HepG2 (cell line): ENCODE measurements around the gene CCDC9B. TPM values are rescaled to one million over a fixed set of nuclear protein-coding genes. Genes with fewer than 3 reads are reported as not detected.

Source experiments
- ATAC-seq: fragments of 200-7000 bp; cut with Tn5 transposase; 3 replicates; pipeline ENCODE4 v1.9.1; 2020; ENCODE audit warnings: mild to moderate bottlenecking, moderate library complexity
- BruUV-seq: library from RNA; stranded (reverse); fragments of 400-500 nt; replicated peaks from 2 replicates; lab custom pipeline; 2021; lab: Mats Ljungman, UMichigan
- CTCF ChIA-PET: fragments of 300-600 bp; formaldehyde crosslinking; extraction: SDS; loops from one replicate; lab custom pipeline; 2021; ENCODE audit warnings: low total read pairs, inconsistent platforms, low intra/inter-chr PET ratio; lab: Yijun Ruan, JAX
- POLR2A ChIA-PET: fragments of 350-600 bp; sonication (Branson Sonifier 250); formaldehyde crosslinking; loops from one replicate; lab custom pipeline; 2020; ENCODE audit warnings: antibody characterized with exemption, inconsistent platforms; lab: Yijun Ruan, JAX
- DNase-seq: peaks from one replicate; pipeline ENCODE4 v3.0.0-alpha.2; 2015; ENCODE audit warnings: low spot score
- FAIRE-seq: peaks from 3 replicates; lab custom pipeline; 2011; peaks lifted over from hg19 to GRCh38; lab: Jason Lieb, UNC
- H2AFZ ChIP-seq: one replicate; pipeline ENCODE4 v1.6.1; 2011; ENCODE audit warnings: low read length, inconsistent platforms
- H3K27ac ChIP-seq: fragments of 300-600 bp; 3 replicates; pipeline ENCODE4 v1.8.0; 2011; ENCODE audit warnings: mixed run types, mild to moderate bottlenecking, mixed read lengths, low read length, inconsistent platforms; ENCODE audit not compliant: insufficient read depth; ENCODE audit errors: extremely low read length
- H3K27me3 ChIP-seq, 2 experiments: fragments of 200-600 bp in 1 of 2; 2 replicates in 1 of 2; 3 replicates in 1 of 2; pipeline versions ENCODE4 v1.6.0 to v1.8.0; 2011; ENCODE audit warnings: low read length in 2 of 2, mild to moderate bottlenecking in 2 of 2, moderate library complexity in 2 of 2, inconsistent platforms in 1 of 2; ENCODE audit not compliant: insufficient read depth in 2 of 2, control insufficient read depth in 1 of 2
- H3K36me3 ChIP-seq, 2 experiments: fragments of 200-600 bp in 1 of 2; replicated peaks in 1 of 2; 2 replicates in 1 of 2; 3 replicates in 1 of 2; pipeline versions ENCODE4 v1.5.1 to v1.8.0; 2011; ENCODE audit warnings: low read length in 2 of 2, inconsistent platforms in 1 of 2; ENCODE audit not compliant: insufficient read depth in 2 of 2, control insufficient read depth in 1 of 2
- H3K4me1 ChIP-seq: 2 replicates; pipeline ENCODE4 v1.5.1; 2012; ENCODE audit warnings: low read length, inconsistent platforms; ENCODE audit not compliant: insufficient read depth
- H3K4me2 ChIP-seq: 2 replicates; pipeline ENCODE4 v1.6.0; 2011; ENCODE audit warnings: low read depth, low read length, inconsistent platforms
- H3K4me3 ChIP-seq, 3 experiments: fragments of 200-600 bp in 1 of 3; sonication (generic), shearing (Covaris generic) in 1 of 3; replicated peaks in 1 of 3; 2 replicates each; pipeline ENCODE4 v1.5.1; 2011 to 2016; ENCODE audit warnings: low read length in 3 of 3, inconsistent platforms in 2 of 3, low read depth in 2 of 3, mild to moderate bottlenecking in 2 of 3, control low read depth in 1 of 3, mixed read lengths in 1 of 3; ENCODE audit not compliant: insufficient read depth in 1 of 3
- H3K79me2 ChIP-seq: one replicate; pipeline ENCODE4 v1.6.1; 2011; ENCODE audit warnings: low read length, inconsistent platforms; ENCODE audit not compliant: insufficient read depth
- H3K9ac ChIP-seq: 2 replicates; pipeline ENCODE4 v1.6.0; 2011; ENCODE audit warnings: mild to moderate bottlenecking, low read depth, low read length, inconsistent platforms; ENCODE audit not compliant: insufficient read depth
- H3K9me3 ChIP-seq: 2 replicates; pipeline ENCODE4 v1.5.1; 2012; ENCODE audit warnings: mild to moderate bottlenecking, low read length
- H4K20me1 ChIP-seq: 2 replicates; pipeline ENCODE4 v1.6.0; 2011; ENCODE audit warnings: inconsistent platforms, mild to moderate bottlenecking, low read length, moderate library complexity; ENCODE audit not compliant: insufficient read depth
- CREB1 ChIP-seq, 2 experiments: fragments of 450-650 bp in 1 of 2; IDR thresholded peaks; 2 replicates each; pipeline ENCODE4 v1.6.1; 2016 to 2017; ENCODE audit warnings: control low read depth in 1 of 2, mild to moderate bottlenecking in 1 of 2, missing compliant biosample characterization in 1 of 2, missing genetic modification characterization in 1 of 2
- E2F5 ChIP-seq: sonication (generic); formaldehyde crosslinking; conservative IDR thresholded peaks from 2 replicates; pipeline ENCODE4 v1.4.0; 2020; ENCODE audit warnings: missing genetic modification reagents
- GTF3A ChIP-seq: sonication (generic); formaldehyde crosslinking; conservative IDR thresholded peaks from 2 replicates; pipeline ENCODE4 v1.4.0; 2020; ENCODE audit warnings: mild to moderate bottlenecking, missing genetic modification reagents
- HMGXB3 ChIP-seq: sonication (generic); formaldehyde crosslinking; IDR thresholded peaks from 2 replicates; pipeline ENCODE4 v1.4.0; 2020; ENCODE audit warnings: missing genetic modification reagents, borderline replicate concordance
- KDM5A ChIP-seq: fragments of 200-600 bp; sonication (generic); IDR thresholded peaks from 2 replicates; pipeline ENCODE4 v1.7.0; 2018; ENCODE audit warnings: antibody characterized with exemption, mild to moderate bottlenecking, low read length, borderline replicate concordance
- RBFOX2 ChIP-seq: fragments of 200-400 bp; formaldehyde crosslinking; IDR thresholded peaks from 2 replicates; pipeline ENCODE4 v1.6.1; 2017; ENCODE audit warnings: low read depth, mild to moderate bottlenecking, low read length
- RNF2 ChIP-seq: fragments of 450-650 bp; conservative IDR thresholded peaks from 2 replicates; pipeline ENCODE4 v1.6.1; 2016; ENCODE audit warnings: low read depth
- TBX2 ChIP-seq: sonication (generic); formaldehyde crosslinking; IDR thresholded peaks from 2 replicates; pipeline ENCODE4 v1.5.0; 2020; ENCODE audit warnings: missing genetic modification reagents, mild to moderate bottlenecking, borderline replicate concordance
- ZBTB25 ChIP-seq: IDR thresholded peaks from 2 replicates; pipeline ENCODE4 v1.6.1; 2018; ENCODE audit warnings: missing genetic modification reagents
- ZNF280D ChIP-seq: sonication (generic); formaldehyde crosslinking; IDR thresholded peaks from 2 replicates; pipeline ENCODE4 v1.5.1; 2020; ENCODE audit warnings: mild to moderate bottlenecking, missing genetic modification reagents
- ZNF775 ChIP-seq: sonication (generic); formaldehyde crosslinking; IDR thresholded peaks from 2 replicates; pipeline ENCODE4 v1.4.0; 2020; ENCODE audit warnings: missing genetic modification reagents, mild to moderate bottlenecking, moderate library complexity, borderline replicate concordance
- ZNF883 ChIP-seq: sonication (generic); formaldehyde crosslinking; IDR thresholded peaks from 2 replicates; pipeline ENCODE4 v1.5.1; 2020; ENCODE audit warnings: mild to moderate bottlenecking, missing genetic modification reagents; ENCODE audit errors: not compliant biosample characterization
- WGBS: methylation state at CpG from one replicate; pipeline ENCODE4 v1.1.6; 2017; ENCODE audit warnings: low lambda C conversion rate; 5-methylcytosine and 5-hydroxymethylcytosine counted together
- in situ Hi-C: cut with HindIII; loops from 2 replicates; pipeline ENCODE4 v1.10.0; 2017; ENCODE audit warnings: low pct_unique_long_range_greater_than_20kb; ENCODE audit not compliant: extremely low pct_ligation_motif_present
- intact Hi-C: fragments of 100-400 bp; cut with micrococcal nuclease; formaldehyde crosslinking; loops from one replicate; pipeline ENCODE4 v1.10.0; 2022; ENCODE audit not compliant: unreplicated experiment
- polyA plus RNA-seq, 8 experiments: library from polyadenylated mRNA; depleted of rRNA in 3 of 8; stranded (reverse) in 7 of 8; unstranded in 1 of 8; fragments of >200 nt; fragmentation: Illumina TruSeq in 4 of 8; extraction: Trizol in 4 of 8; gene quantifications; 2 replicates each; pipeline versions ENCODE4 v1.2.1 to v1.2.3, GENCODE V29; 2011 to 2016; ENCODE audit warnings: low read depth in 4 of 8, missing spikeins in 1 of 8, mixed read lengths in 1 of 8; ENCODE audit not compliant: insufficient read depth in 1 of 8
- total RNA-seq, 5 experiments: library from RNA; depleted of rRNA; stranded (reverse); fragments of >200 nt; fragmentation: Illumina TruSeq; extraction: Trizol; gene quantifications; 2 replicates each; pipeline ENCODE4 v1.2.3, GENCODE V29; 2016; ENCODE audit warnings: low read depth in 1 of 5

The CCDC9B gene
- total and polyA plus RNA-seq, 2 of the 13 experiments (the other 11 are each of a cell fraction or from before 2014, with no cell fraction given) = 0.98 to 1.6 TPM

- Histone ChIP-seq H3K4me2 (no peak overlapping the region), H3K9ac (no peak overlapping the region), H4K20me1 (no peaks in the 10 kb centered on the region), H3K4me3 (no peak overlapping the region), H3K36me3 (no peaks in the 10 kb centered on the region), H3K27me3 (peaks cover 24 to 97% of the 10 kb centered on the region in 2 experiments), H3K4me1 (peaks cover 10% of the 10 kb centered on the region; the same call in 1 of the 2 replicates), H3K9me3 (no peaks in the 10 kb centered on the region), H3K79me2 (no peaks in the 10 kb centered on the region), H2AFZ (no peak overlapping the region), H3K27ac (no peak overlapping the region)
- DNase-seq (no peak), ATAC-seq (no peak), FAIRE-seq (no peak)
- 24% methylated on average over 9 of the region's 20 CpGs for WGBS
- intact Hi-C loops = no loop called here
- in situ Hi-C loops = no loop called here
- CTCF ChIA-PET = no interaction called here
- BruUV-seq = no TSS peak
- POLR2A ChIA-PET = no interaction called here
- no peak for TF ChIP-seq E2F5 (CRISPR knock-in tag)
- TF ChIP-seq ZNF883 (CRISPR knock-in tag) = no peak
- no peak for TF ChIP-seq GTF3A (CRISPR knock-in tag)
- no peak for TF ChIP-seq ZNF775
- no peak for TF ChIP-seq KDM5A
- no peak for TF ChIP-seq RBFOX2
- no peak for TF ChIP-seq ZBTB25 (CRISPR knock-in tag)
- no peak for TF ChIP-seq TBX2
- no peak for TF ChIP-seq HMGXB3 (CRISPR knock-in tag)
- TF ChIP-seq ZNF280D (CRISPR knock-in tag) = no peak
- TF ChIP-seq CREB1 (IDR thresholded peaks at IDR 0.05) = no peak
- TF ChIP-seq CREB1 (CRISPR knock-in tag; IDR thresholded peaks at IDR 0.05) = no peak
- TF ChIP-seq RNF2 = no peak
Observed at GRCh38 chr15:40293905-40294895, 46.5 kb downstream of the CCDC9B start.
